GM23338 (cell line): ENCODE data around the gene SVIP. TPM values are rescaled to one million over a fixed set of nuclear protein-coding genes. Genes with fewer than 3 reads are reported as not detected.

ENCODE experiments used
- ATAC-seq: fragments of 200-7000 bp; cut with Tn5 transposase; 3 replicates; pipeline ENCODE4 v1.9.1; 2020
- DNase-seq: peaks from one replicate; pipeline ENCODE4 v3.0.0-alpha.2; 2015; ENCODE audit warnings: low spot score
- H2AFZ ChIP-seq: fragments of 200-600 bp; sonication (generic); 2 replicates; pipeline ENCODE4 v1.8.0; 2016; ENCODE audit warnings: antibody characterized with exemption, mild to moderate bottlenecking, moderate library complexity
- H3F3A ChIP-seq: fragments of 200-600 bp; sonication (generic); replicated peaks from 2 replicates; pipeline ENCODE4 v1.8.0; 2017; ENCODE audit warnings: antibody characterized with exemption, mixed run types, low read depth
- H3K27ac ChIP-seq: fragments of 200-600 bp; sonication (generic); 2 replicates; pipeline ENCODE4 v1.6.1; 2016; ENCODE audit warnings: low read depth
- H3K27me3 ChIP-seq: fragments of 200-600 bp; sonication (generic); 2 replicates; pipeline ENCODE4 v1.8.0; 2016; ENCODE audit warnings: mild to moderate bottlenecking, mixed run types, moderate library complexity; ENCODE audit not compliant: insufficient read depth
- H3K36me3 ChIP-seq: fragments of 200-600 bp; sonication (generic); 2 replicates; pipeline ENCODE4 v1.8.0; 2016; ENCODE audit warnings: mild to moderate bottlenecking; ENCODE audit not compliant: insufficient read depth
- H3K4me1 ChIP-seq: fragments of 200-600 bp; sonication (generic); 2 replicates; pipeline ENCODE4 v1.8.0; 2016; ENCODE audit warnings: mild to moderate bottlenecking, moderate library complexity; ENCODE audit not compliant: insufficient read depth
- H3K4me2 ChIP-seq: fragments of 200-600 bp; sonication (generic); 2 replicates; pipeline ENCODE4 v1.7.1; 2017; ENCODE audit warnings: mixed run types
- H3K4me3 ChIP-seq: fragments of 200-600 bp; sonication (generic); 2 replicates; pipeline ENCODE4 v1.6.1; 2016; ENCODE audit warnings: mixed run types
- H3K79me2 ChIP-seq: fragments of 200-600 bp; sonication (generic); replicated peaks from 2 replicates; pipeline ENCODE4 v1.8.0; 2017; ENCODE audit warnings: mild to moderate bottlenecking; ENCODE audit not compliant: insufficient read depth
- H3K9me2 ChIP-seq: fragments of 200-600 bp; sonication (generic); 2 replicates; pipeline ENCODE4 v1.8.0; 2017; ENCODE audit not compliant: insufficient read depth
- H4K20me1 ChIP-seq: fragments of 200-600 bp; sonication (generic); replicated peaks from 2 replicates; pipeline ENCODE4 v1.8.0; 2017; ENCODE audit warnings: mild to moderate bottlenecking; ENCODE audit not compliant: insufficient read depth
- H3K27ac Mint-ChIP-seq: 2 replicates; pipeline ENCODE4 v1.8.0; 2020; ENCODE audit warnings: inconsistent platforms, mild to moderate bottlenecking, moderate library complexity, mixed read lengths
- H3K27me3 Mint-ChIP-seq: 3 replicates; pipeline ENCODE4 v1.8.0; 2022; ENCODE audit warnings: low read depth, mild to moderate bottlenecking, moderate library complexity, mixed read lengths, inconsistent platforms; ENCODE audit not compliant: insufficient read depth, poor library complexity
- H3K36me3 Mint-ChIP-seq: 3 replicates; pipeline ENCODE4 v1.8.0; 2021; ENCODE audit warnings: low read depth, mild to moderate bottlenecking, inconsistent platforms, moderate library complexity, mixed read lengths
- H3K4me1 Mint-ChIP-seq: 3 replicates; pipeline ENCODE4 v1.8.0; 2020; ENCODE audit warnings: mild to moderate bottlenecking, inconsistent platforms, mixed read lengths
- H3K4me3 Mint-ChIP-seq: 3 replicates; pipeline ENCODE4 v1.8.0; 2021; ENCODE audit warnings: moderate library complexity, mild to moderate bottlenecking, inconsistent platforms, mixed read lengths
- H3K9me3 Mint-ChIP-seq: 3 replicates; pipeline ENCODE4 v1.8.0; 2020; ENCODE audit warnings: moderate library complexity, mild to moderate bottlenecking, inconsistent platforms, mixed read lengths
- CREB1 ChIP-seq: fragments of 250-450 bp; sonication (Bioruptor Pico); IDR thresholded peaks from 2 replicates; pipeline ENCODE4 v1.5.0; 2020; ENCODE audit warnings: low read depth, mild to moderate bottlenecking, moderate library complexity
- CTCF ChIP-seq, 2 experiments: fragments of 200-600 bp in 1 of 2; sonication (generic) in 1 of 2; conservative IDR thresholded peaks; 2 replicates each; pipeline versions ENCODE4 v1.5.1 to v1.6.1; 2016 to 2017; ENCODE audit warnings: antibody characterized with exemption in 2 of 2, low read depth in 2 of 2, mild to moderate bottlenecking in 2 of 2, moderate library complexity in 1 of 2
- EZH2 ChIP-seq: fragments of 200-600 bp; sonication (generic); IDR thresholded peaks from one replicate; pipeline ENCODE4 v1.8.0; 2017; ENCODE audit warnings: antibody characterized with exemption, mild to moderate bottlenecking, low read depth; ENCODE audit not compliant: unreplicated experiment
- EZH2phosphoT487 ChIP-seq: fragments of 200-600 bp; sonication (generic); IDR thresholded peaks from one replicate; pipeline ENCODE4 v1.8.1; 2018; ENCODE audit warnings: antibody characterized with exemption; ENCODE audit not compliant: unreplicated experiment
- JUNB ChIP-seq: IDR thresholded peaks from one replicate; pipeline ENCODE4 v1.6.1; 2016; ENCODE audit warnings: antibody characterized with exemption; ENCODE audit not compliant: unreplicated experiment
- NANOG ChIP-seq: IDR thresholded peaks from 2 replicates; pipeline ENCODE4 v1.6.1; 2016; ENCODE audit warnings: antibody characterized with exemption, borderline replicate concordance
- POLR2AphosphoS5 ChIP-seq: IDR thresholded peaks from 2 replicates; pipeline ENCODE4 v1.6.1; 2016; ENCODE audit warnings: antibody characterized with exemption, low read depth
- STAT1 ChIP-seq: IDR thresholded peaks from one replicate; pipeline ENCODE4 v1.6.1; 2016; ENCODE audit warnings: antibody characterized with exemption; ENCODE audit not compliant: unreplicated experiment
- ZNF114 ChIP-seq: fragments of 250-450 bp; sonication (Bioruptor Pico); IDR thresholded peaks from 2 replicates; pipeline ENCODE4 v1.5.0; 2020; ENCODE audit warnings: mild to moderate bottlenecking, moderate library complexity
- ZNF331 ChIP-seq: fragments of 250-450 bp; sonication (Bioruptor Pico); IDR thresholded peaks from 2 replicates; pipeline ENCODE4 v1.5.0; 2020; ENCODE audit warnings: low read depth, mild to moderate bottlenecking, moderate library complexity
- polyA plus RNA-seq: library from polyadenylated mRNA; unstranded; fragments of >200 nt; fragmentation: Nextera tagmentation; extraction: Ambion mirVana; gene quantifications from 2 replicates; pipeline ENCODE4 v1.2.1, GENCODE V29; 2016
- total RNA-seq: library from RNA; depleted of rRNA; stranded (reverse); fragments of >200 nt; shearing (Covaris generic); gene quantifications from 2 replicates; pipeline ENCODE4 v1.2.3, GENCODE V29; 2014
- TF ChIP-seq, protein P1 (sequence below): IDR thresholded peaks from 2 replicates; pipeline ENCODE4 v1.6.1; 2016; ENCODE audit warnings: antibody characterized with exemption
- TF ChIP-seq, protein P2 (sequence below): IDR thresholded peaks from one replicate; pipeline ENCODE4 v1.6.1; 2018; ENCODE audit warnings: antibody characterized with exemption; ENCODE audit not compliant: unreplicated experiment
- TF ChIP-seq, protein P3 (sequence below): fragments of 250-450 bp; sonication (Bioruptor Pico); IDR thresholded peaks from 2 replicates; pipeline ENCODE4 v1.5.0; 2020; ENCODE audit warnings: mild to moderate bottlenecking, moderate library complexity

Gene SVIP
- total and polyA plus RNA-seq, 2 experiments from 2014 or later = 4.1 to 13.5 TPM

DNA sequence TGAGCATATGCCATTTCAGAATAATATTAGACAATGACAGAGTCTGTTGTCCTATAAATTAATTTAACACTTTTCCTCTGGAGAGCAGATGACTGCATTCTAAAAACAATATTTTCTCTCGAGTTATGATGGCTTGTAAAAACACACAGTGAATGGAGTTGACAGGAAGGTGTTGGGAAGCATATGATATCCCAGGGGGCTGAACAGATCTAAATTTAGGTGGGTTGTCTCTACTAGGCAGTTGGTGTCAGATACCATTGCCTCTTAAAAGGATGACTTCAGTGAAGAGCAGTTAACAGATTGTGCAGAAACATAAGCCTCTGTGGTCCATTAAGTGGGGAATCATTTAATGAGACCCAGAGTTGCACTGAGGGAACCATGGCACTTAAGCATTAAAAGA lies 30.7 kb downstream of the SVIP start:
- H3K4me1 ChIP-seq = no peaks in the 10 kb centered on the region
- no peaks in the 10 kb centered on the region for H4K20me1 ChIP-seq
- no peak for DNase-seq
- H3F3A ChIP-seq = no peaks in the 10 kb centered on the region
- Mint-ChIP-seq H3K4me3 (no peak overlapping the region), H3K27me3 (no peaks in the 10 kb centered on the region), H3K9me3 (no peaks in the 10 kb centered on the region), H3K4me1 (peaks cover 4% of the 10 kb centered on the region; the same call in 2 of the 3 replicates), H3K36me3 (no peaks in the 10 kb centered on the region), H3K27ac (no peak overlapping the region)
- no peak overlapping the region for H3K4me3 ChIP-seq
- H2AFZ ChIP-seq = no peak overlapping the region
- ATAC-seq = no peak
- H3K4me2 ChIP-seq = no peak overlapping the region
- H3K27me3 ChIP-seq = no peaks in the 10 kb centered on the region
- TF ChIP-seq, protein P1, sequence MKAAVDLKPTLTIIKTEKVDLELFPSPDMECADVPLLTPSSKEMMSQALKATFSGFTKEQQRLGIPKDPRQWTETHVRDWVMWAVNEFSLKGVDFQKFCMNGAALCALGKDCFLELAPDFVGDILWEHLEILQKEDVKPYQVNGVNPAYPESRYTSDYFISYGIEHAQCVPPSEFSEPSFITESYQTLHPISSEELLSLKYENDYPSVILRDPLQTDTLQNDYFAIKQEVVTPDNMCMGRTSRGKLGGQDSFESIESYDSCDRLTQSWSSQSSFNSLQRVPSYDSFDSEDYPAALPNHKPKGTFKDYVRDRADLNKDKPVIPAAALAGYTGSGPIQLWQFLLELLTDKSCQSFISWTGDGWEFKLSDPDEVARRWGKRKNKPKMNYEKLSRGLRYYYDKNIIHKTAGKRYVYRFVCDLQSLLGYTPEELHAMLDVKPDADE = no peak
- TF ChIP-seq ZNF114 (CRISPR knock-in tag) = no peak
- no peak for TF ChIP-seq POLR2AphosphoS5
- TF ChIP-seq, protein P2, sequence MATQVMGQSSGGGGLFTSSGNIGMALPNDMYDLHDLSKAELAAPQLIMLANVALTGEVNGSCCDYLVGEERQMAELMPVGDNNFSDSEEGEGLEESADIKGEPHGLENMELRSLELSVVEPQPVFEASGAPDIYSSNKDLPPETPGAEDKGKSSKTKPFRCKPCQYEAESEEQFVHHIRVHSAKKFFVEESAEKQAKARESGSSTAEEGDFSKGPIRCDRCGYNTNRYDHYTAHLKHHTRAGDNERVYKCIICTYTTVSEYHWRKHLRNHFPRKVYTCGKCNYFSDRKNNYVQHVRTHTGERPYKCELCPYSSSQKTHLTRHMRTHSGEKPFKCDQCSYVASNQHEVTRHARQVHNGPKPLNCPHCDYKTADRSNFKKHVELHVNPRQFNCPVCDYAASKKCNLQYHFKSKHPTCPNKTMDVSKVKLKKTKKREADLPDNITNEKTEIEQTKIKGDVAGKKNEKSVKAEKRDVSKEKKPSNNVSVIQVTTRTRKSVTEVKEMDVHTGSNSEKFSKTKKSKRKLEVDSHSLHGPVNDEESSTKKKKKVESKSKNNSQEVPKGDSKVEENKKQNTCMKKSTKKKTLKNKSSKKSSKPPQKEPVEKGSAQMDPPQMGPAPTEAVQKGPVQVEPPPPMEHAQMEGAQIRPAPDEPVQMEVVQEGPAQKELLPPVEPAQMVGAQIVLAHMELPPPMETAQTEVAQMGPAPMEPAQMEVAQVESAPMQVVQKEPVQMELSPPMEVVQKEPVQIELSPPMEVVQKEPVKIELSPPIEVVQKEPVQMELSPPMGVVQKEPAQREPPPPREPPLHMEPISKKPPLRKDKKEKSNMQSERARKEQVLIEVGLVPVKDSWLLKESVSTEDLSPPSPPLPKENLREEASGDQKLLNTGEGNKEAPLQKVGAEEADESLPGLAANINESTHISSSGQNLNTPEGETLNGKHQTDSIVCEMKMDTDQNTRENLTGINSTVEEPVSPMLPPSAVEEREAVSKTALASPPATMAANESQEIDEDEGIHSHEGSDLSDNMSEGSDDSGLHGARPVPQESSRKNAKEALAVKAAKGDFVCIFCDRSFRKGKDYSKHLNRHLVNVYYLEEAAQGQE = no peak
- TF ChIP-seq, protein P3, sequence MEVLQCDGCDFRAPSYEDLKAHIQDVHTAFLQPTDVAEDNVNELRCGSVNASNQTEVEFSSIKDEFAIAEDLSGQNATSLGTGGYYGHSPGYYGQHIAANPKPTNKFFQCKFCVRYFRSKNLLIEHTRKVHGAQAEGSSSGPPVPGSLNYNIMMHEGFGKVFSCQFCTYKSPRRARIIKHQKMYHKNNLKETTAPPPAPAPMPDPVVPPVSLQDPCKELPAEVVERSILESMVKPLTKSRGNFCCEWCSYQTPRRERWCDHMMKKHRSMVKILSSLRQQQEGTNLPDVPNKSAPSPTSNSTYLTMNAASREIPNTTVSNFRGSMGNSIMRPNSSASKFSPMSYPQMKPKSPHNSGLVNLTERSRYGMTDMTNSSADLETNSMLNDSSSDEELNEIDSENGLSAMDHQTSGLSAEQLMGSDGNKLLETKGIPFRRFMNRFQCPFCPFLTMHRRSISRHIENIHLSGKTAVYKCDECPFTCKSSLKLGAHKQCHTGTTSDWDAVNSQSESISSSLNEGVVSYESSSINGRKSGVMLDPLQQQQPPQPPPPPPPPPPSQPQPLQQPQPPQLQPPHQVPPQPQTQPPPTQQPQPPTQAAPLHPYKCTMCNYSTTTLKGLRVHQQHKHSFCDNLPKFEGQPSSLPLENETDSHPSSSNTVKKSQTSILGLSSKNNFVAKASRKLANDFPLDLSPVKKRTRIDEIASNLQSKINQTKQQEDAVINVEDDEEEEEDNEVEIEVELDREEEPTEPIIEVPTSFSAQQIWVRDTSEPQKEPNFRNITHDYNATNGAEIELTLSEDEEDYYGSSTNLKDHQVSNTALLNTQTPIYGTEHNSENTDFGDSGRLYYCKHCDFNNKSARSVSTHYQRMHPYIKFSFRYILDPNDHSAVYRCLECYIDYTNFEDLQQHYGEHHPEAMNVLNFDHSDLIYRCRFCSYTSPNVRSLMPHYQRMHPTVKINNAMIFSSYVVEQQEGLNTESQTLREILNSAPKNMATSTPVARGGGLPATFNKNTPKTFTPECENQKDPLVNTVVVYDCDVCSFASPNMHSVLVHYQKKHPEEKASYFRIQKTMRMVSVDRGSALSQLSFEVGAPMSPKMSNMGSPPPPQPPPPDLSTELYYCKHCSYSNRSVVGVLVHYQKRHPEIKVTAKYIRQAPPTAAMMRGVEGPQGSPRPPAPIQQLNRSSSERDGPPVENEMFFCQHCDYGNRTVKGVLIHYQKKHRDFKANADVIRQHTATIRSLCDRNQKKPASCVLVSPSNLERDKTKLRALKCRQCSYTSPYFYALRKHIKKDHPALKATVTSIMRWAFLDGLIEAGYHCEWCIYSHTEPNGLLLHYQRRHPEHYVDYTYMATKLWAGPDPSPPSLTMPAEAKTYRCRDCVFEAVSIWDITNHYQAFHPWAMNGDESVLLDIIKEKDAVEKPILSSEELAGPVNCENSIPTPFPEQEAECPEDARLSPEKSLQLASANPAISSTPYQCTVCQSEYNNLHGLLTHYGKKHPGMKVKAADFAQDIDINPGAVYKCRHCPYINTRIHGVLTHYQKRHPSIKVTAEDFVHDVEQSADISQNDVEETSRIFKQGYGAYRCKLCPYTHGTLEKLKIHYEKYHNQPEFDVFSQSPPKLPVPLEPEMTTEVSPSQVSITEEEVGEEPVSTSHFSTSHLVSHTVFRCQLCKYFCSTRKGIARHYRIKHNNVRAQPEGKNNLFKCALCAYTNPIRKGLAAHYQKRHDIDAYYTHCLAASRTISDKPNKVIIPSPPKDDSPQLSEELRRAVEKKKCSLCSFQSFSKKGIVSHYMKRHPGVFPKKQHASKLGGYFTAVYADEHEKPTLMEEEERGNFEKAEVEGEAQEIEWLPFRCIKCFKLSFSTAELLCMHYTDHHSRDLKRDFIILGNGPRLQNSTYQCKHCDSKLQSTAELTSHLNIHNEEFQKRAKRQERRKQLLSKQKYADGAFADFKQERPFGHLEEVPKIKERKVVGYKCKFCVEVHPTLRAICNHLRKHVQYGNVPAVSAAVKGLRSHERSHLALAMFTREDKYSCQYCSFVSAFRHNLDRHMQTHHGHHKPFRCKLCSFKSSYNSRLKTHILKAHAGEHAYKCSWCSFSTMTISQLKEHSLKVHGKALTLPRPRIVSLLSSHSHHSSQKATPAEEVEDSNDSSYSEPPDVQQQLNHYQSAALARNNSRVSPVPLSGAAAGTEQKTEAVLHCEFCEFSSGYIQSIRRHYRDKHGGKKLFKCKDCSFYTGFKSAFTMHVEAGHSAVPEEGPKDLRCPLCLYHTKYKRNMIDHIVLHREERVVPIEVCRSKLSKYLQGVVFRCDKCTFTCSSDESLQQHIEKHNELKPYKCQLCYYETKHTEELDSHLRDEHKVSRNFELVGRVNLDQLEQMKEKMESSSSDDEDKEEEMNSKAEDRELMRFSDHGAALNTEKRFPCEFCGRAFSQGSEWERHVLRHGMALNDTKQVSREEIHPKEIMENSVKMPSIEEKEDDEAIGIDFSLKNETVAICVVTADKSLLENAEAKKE = no peak
- TF ChIP-seq NANOG = no peak
- TF ChIP-seq CTCF (conservative IDR thresholded peaks at IDR 0.05; ENCODE audit: low read depth in 2 of 2) = no peak
- no peak for TF ChIP-seq EZH2
- no peak for TF ChIP-seq ZNF331 (CRISPR knock-in tag)
- no peak for TF ChIP-seq EZH2phosphoT487
- TF ChIP-seq STAT1 = no peak
- no peak for TF ChIP-seq JUNB
- no peak for TF ChIP-seq CREB1 (CRISPR knock-in tag)
- no peaks in the 10 kb centered on the region for H3K9me2 ChIP-seq
- no peaks in the 10 kb centered on the region for H3K79me2 ChIP-seq
- H3K36me3 ChIP-seq = no peaks in the 10 kb centered on the region
- no peak overlapping the region for H3K27ac ChIP-seq
